ENCODE measurements around the gene SFT2D3. TPM values are rescaled to one million over a fixed set of nuclear protein-coding genes. Genes with fewer than 3 reads are reported as not detected.

Gene SFT2D3
- total and polyA plus RNA-seq, 9 of the 15 experiments (the other 6 are each of a cell fraction or from before 2014, with no cell fraction given): 7.5 to 9.9 (median 8.9) TPM; not detected in 2

DNA sequence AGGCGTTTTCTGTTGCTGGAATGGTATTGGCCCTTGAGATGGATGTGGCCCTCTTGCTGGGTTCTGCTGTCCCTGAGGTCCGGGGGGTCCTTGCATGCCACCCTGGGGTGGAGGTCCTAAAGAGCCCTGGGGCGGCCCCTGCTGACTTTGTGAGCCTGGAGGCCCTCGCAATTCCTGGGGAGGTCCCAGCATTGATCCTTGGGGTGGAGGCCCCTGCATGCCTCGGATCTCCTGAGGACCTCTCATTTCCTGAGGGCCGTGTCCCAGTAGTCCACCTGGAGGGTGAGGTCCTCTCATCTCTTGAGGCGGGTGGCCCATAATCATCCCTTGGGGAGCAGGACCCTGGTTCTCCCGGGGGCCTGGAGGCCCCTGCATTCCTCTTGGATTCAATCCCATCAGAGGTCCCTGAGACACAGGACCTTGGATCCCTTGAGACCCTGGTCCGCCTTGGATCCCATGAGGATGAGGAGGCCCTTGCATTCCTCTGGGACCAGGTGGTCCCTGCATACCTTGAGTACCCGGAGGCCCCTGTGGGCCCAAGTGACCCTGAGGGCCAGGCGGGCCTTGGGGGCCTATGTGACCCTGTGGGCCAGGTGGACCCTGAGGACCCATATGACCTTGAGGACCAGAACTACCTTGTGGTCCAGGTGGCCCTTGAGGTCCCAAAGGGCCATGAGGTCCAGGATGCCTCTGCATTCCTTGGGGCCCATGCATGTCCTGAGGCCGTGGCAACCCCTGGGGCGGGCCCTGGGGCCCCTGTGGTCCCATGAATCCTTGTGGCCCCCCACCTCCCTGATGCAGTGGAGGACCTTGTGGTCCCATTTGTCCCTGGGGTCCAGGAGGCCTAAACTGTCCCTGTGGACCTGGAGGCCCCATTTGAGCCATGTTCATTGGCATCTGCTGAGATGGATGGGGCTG lies 18.3 kb downstream of the SFT2D3 start (continued):
- TF ChIP-seq, protein P1, sequence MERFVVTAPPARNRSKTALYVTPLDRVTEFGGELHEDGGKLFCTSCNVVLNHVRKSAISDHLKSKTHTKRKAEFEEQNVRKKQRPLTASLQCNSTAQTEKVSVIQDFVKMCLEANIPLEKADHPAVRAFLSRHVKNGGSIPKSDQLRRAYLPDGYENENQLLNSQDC (CRISPR knock-in tag; IDR thresholded peaks at IDR 0.05): no peak
- TF ChIP-seq ELF1 (tag; IDR thresholded peaks at IDR 0.05): no peak
- TF ChIP-seq, protein P2, sequence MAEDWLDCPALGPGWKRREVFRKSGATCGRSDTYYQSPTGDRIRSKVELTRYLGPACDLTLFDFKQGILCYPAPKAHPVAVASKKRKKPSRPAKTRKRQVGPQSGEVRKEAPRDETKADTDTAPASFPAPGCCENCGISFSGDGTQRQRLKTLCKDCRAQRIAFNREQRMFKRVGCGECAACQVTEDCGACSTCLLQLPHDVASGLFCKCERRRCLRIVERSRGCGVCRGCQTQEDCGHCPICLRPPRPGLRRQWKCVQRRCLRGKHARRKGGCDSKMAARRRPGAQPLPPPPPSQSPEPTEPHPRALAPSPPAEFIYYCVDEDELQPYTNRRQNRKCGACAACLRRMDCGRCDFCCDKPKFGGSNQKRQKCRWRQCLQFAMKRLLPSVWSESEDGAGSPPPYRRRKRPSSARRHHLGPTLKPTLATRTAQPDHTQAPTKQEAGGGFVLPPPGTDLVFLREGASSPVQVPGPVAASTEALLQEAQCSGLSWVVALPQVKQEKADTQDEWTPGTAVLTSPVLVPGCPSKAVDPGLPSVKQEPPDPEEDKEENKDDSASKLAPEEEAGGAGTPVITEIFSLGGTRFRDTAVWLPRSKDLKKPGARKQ (CRISPR knock-in tag; IDR thresholded peaks at IDR 0.05): no peak
- TF ChIP-seq, protein P3, sequence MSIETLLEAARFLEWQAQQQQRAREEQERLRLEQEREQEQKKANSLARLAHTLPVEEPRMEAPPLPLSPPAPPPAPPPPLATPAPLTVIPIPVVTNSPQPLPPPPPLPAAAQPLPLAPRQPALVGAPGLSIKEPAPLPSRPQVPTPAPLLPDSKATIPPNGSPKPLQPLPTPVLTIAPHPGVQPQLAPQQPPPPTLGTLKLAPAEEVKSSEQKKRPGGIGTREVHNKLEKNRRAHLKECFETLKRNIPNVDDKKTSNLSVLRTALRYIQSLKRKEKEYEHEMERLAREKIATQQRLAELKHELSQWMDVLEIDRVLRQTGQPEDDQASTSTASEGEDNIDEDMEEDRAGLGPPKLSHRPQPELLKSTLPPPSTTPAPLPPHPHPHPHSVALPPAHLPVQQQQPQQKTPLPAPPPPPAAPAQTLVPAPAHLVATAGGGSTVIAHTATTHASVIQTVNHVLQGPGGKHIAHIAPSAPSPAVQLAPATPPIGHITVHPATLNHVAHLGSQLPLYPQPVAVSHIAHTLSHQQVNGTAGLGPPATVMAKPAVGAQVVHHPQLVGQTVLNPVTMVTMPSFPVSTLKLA (conservative IDR thresholded peaks at IDR 0.05): no peak
- TF ChIP-seq, protein P4, sequence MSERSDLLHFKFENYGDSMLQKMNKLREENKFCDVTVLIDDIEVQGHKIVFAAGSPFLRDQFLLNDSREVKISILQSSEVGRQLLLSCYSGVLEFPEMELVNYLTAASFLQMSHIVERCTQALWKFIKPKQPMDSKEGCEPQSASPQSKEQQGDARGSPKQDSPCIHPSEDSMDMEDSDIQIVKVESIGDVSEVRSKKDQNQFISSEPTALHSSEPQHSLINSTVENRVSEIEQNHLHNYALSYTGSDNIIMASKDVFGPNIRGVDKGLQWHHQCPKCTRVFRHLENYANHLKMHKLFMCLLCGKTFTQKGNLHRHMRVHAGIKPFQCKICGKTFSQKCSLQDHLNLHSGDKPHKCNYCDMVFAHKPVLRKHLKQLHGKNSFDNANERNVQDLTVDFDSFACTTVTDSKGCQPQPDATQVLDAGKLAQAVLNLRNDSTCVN (CRISPR knock-in tag; IDR thresholded peaks at IDR 0.05): no peak
- no peak for TF ChIP-seq HNRNPUL1 (IDR thresholded peaks at IDR 0.05; ENCODE audit: low read length)
- no peak for TF ChIP-seq TCF7 (IDR thresholded peaks at IDR 0.05; ENCODE audit: borderline replicate concordance)
- TF ChIP-seq ELF2 (CRISPR knock-in tag; IDR thresholded peaks at IDR 0.05): no peak

All from K562 (cell line).